ENCODE data around the gene RASAL1.

Gene RASAL1

DNA sequence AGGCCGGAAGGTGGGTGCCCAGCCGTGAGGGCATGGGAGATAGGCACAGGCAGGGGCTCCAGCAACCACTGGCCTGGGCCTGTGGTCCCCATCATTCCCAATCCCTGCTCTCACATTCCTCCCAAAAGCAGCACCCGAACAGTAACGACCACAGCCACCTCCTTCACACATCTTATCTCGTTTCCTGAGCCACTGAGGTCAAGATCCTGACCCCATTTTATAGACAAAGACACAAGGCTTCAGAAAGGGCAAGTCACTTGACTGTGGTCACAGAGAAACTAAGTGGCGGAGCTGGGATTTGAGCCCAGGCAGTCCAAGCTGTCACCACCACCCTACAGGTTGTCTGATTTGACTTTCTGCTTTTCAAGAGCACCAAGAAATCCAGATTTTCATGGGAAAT, 40.2 kb downstream of the RASAL1 start:
- no peak for DNase-seq

GRCh38 chr12:113094738-113095137, 40.8 kb downstream of the RASAL1 start:
- DNase-seq: no peak

GRCh38 chr12:113093409-113094101, 42.0 kb downstream of the RASAL1 start:
- no peak for DNase-seq

GRCh38 chr12:113092607-113093408, 42.8 kb downstream of the RASAL1 start:
- DNase-seq: peak; percentile 25 to 47

DNA sequence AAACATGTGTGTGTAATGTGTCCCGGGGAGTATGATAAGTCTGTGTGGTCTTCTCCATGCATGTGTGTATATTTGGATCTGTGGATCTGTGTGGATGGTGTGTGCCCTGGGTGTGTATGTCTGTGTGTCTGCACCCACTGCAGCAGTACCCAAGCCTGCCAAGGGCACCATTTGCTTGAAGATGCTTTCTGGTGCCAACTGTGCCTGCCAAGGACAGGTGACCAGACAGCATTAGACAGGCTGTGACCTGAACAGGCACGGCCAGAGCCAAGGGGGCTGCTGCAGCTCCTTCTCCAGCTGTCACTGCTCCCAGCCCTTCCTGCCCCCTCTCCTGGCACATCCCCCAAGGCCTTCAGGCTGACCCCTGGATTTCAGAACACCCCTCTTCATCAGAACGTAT, 44.1 kb downstream of the RASAL1 start:
- no peak for DNase-seq

GRCh38 chr12:113090740-113091139, 44.8 kb downstream of the RASAL1 start:
- DNase-seq: no peak

DNA sequence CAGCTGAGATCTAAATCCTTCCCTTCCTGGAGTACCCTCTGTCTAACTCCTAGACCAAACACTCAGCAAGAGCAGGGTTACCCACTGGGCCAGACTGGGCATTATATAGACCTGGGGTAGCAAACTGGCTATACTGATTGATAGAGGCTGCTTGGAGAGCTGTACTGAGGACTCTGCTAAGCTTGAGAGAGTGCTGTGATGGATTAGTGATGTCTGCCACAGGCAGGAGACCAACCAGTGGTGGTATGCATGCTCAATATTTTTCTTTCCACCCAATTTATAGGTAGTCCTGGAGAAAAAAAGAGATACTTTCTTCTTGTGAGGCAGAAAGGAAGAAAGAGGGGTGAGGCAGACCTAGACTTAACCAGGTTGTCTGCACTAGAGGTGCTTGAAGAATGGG, 45.7 kb downstream of the RASAL1 start:
- no peak for DNase-seq

DNA sequence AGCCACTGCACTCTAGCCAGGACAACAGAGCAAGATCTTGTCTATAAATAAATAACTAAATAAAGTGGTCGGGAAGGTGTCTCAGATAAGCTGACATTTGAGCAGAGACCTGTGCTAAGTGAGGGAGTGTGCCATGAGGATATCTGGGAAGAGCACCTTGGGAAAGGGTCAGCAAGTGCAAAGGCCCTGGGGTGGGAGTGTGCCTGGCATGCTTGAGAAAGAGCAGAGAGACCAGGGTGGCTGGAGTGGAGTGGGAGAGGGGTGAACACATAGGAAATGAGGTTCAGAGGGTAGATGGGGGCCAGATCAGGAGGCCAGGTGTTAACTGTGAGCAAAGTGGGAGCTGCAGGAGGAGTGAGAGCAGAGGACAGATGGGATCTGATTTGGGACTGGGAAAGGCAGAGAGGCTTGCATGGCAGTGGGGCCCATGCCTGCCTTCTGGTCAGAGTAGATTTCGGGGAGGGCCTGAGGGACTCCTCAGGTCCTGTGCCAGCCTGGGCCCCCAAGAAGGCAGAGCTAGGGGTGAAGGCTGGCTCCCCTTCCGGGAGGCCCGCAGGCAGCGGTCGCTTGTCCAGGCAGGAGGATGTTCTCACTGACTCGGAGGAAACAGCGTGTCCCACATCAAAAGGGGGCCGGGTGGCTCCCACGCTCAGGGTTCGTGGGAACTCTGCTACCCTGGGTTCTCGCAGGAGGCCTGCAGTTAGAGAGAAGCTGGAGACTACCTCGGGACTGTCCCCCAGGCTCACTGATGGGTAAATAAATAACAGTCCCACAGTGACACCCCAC, 46.4 kb downstream of the RASAL1 start:
- DNase-seq: no peak

DNA sequence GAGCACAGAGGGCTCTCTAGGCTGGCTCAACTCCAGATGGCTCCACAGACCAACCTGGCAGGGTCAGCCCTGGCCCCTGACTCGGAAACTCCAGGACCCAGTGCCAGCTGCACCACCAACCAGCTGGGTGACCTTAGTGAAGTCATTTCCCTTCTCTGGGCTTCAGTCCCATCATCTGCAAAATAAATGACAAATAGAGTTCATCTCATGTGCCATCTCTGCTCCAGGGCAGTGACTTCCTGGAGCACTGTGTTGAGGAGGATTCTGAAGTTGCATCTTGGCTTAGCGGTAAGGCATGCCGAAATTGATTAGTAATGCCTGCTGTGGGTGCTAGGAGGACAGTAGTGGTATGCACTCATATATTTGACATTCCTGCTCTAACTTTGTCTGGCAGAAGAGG, 47.5 kb downstream of the RASAL1 start:
- no peak for DNase-seq

GRCh38 chr12:113087193-113087592, 48.4 kb downstream of the RASAL1 start:
- DNase-seq: no peak

DNA sequence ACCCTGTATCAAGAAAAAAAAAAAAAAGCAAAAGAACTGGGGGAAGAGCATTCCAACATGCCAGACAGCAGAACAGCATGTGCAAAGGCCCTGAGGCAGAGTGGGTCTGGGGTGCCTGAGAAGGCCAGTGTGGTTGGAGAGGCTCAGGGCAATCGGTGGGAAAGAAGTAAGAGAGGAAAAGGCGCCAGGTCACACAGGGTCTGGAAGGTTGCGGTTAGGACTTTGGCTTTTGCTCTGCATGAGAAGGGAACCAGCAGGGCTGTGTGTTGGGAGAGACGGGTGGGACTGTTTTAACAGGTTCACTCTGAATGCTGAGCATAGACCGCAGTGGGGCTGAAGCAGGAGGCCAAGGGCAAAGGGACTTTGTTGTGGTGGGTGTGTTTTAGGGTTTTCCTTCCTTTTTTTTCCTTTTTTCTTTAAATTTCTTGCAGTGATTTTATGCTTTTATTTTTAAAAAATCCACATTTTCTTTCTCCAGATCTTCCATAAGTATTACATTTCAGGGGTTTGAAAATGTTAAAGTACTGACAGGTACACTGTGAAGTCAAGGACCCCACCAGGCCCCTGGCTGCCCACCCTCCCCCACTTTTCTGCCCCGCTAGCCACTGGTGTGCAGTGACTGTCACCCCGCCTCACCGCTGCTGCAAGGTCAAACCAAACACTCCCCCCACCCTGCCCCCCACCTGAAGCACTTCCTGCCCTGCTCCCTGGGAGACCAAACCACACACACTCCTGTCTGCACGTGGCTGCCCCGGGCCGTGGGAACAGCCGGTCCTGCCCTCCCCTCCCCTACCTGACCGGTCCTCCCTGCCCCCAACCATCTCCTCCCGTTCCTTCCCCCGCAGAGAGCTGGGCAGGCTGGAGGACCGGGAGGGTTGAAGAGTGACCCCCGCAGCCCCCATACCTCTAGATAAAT, 49.1 kb downstream of the RASAL1 start:
- DNase-seq: no peak

DNA sequence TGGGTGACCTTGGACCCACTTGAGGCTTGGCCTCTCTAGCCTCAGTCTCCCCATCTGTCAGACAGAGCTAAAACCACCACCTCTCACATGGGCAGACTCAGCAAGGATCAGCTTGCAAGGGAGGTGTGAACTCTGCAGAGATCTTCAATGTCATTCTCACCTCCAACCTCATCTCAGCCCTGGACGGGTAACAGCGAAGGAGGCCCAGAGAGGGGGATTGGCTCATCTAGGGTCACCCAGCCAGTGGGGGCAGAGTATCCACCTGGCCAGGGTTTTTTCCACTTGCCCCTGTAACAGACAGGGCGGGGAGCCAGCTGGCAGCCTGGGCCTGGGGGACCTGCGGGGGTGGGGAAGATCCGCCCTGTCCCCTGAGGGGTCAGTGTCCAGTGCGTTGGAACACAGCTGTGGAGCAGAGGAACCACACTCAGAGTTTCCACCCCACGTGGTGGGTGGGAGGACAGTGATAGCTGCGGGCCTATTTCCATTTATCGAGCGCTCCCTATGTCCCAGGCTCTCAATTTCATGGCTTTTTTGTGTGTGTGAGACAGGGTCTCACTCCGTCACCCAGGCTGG, 51.6 kb downstream of the RASAL1 start:
- DNase-seq: no peak

DNA sequence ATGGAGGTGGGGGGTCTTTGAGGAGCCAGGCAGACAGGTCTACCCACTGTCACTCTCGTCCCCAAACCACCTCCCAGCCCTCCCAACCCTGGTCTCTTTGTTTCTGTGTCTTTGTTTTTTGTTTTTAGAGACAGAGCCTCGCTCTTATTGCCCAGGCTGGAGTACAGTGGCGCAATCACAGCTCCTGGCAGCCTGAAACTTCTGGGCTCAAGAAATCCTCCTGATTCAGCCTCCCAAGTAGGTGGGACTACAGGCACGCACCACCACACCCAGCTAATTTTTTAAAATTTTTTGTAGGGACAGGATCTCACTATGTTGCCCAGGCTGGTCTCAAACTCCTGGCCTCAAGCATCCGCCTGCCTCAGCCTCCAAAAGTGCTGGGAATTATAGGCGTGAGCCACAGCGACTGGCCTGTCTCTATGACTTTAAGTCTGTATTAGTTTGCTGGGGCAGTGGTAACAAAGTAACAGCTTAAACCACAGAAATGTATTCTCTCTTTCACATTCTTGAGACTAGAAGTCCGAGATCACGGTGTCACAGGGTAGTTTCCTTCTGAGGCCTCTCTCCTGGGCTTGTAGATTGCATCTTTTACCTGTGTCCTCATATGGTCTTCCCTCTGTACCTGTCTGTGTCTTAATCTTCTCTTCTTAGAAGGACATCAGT, 52.9 kb downstream of the RASAL1 start:
- DNase-seq: no peak

- peak in 1 of 2 donors; percentile 39 for DNase-seq
These were observed 53.7 kb downstream of the RASAL1 start for GRCh38 chr12:113081873-113082272.

DNA sequence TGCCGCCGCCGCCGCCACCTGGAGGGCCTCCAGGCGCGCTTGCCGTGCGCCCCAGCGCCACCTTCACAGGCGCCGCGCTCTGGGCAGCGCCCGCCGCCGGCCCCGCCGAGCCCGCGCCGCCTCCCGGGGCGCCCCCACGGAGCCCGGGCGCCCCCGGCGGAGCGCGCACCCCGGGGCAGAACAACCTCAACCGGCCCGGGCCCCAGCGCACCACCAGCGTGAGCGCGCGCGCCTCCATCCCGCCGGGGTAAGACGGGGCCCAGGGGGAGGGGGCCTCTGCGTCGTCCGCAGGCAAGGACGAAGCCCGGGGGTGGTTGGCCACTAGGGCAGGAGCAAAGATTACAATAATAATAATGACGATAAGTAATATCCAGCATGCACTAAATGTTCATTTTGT, 57.7 kb downstream of the RASAL1 start:
- DNase-seq: no peak

DNA sequence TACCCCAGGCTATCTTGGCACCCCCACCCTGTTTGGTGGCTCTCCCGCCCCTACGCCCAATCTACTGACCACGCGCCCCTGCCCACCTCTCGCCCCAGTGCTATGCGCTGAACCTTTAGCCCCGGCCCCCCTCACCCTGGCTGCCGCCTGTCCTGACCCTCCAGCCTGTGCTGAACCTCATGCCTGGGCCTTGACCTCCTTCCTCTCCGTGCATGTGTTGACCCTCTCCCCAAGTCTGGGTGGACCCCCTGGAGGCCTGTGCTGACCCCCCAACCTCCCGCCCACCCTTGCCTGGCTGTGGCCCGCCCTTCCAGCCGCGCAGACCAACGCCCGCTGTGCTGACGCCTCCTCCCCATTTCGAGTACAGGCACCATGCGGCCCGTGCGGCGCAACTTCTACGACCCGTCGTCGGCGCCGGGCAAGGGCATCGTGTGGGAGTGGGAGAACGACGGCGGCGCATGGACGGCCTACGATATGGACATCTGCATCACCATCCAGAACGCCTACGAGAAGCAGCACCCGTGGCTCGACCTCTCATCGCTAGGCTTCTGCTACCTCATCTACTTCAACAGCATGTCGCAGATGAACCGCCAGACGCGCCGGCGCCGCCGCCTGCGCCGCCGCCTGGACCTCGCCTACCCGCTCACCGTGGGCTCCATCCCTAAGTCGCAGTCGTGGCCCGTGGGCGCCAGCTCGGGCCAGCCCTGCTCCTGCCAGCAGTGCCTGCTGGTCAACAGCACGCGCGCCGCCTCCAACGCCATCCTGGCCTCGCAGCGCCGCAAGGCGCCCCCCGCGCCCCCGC, 58.3 kb downstream of the RASAL1 start:
- DNase-seq: no peak

DNA sequence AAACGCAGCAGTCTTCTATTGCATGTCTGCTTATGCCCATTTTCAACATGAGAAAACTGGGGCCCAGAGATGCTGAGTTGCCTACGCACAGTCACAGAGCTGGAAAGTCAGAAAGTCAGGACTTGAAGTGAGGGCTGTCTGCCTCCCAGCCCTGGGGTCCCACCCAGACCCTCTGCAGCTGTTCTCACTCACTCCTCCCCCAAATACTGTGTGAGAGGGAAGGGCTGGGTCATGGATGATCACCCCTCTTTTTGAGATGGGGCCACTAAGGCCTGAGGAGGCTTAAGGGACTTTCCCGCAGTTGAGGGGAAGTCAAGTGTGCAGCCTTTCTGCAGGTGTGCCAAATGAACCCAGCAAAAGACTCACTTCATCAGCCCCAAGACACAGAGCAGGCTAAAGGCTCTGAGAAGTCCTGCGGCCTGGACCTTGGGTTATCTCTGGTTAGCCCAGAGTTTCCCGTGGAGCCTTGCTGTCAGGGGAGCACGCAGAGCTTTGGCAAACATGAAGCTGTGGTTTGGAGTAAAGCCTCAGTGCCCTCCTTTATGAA, 60.4 kb downstream of the RASAL1 start:
- no peak for DNase-seq

DNA sequence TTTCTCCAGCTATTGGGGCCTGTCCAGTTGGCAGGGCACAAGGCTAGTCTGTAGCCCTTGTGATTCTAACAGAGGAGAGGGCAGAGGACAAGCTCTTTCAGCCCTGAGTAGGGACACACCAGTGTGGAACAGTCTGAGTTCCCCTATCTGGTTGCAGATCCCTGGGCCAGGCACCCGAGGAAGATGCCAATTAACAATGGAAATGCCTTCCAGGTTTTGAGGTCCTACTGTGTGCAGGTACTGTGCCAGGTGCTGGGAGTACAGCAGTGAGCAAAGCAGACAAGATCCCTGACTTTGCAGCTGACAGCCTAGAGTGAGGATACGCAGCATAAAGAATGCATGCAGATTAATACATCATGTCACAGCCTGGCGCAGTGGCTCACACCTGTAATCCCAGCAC, 62.0 kb downstream of the RASAL1 start:
- no peak for DNase-seq

DNA sequence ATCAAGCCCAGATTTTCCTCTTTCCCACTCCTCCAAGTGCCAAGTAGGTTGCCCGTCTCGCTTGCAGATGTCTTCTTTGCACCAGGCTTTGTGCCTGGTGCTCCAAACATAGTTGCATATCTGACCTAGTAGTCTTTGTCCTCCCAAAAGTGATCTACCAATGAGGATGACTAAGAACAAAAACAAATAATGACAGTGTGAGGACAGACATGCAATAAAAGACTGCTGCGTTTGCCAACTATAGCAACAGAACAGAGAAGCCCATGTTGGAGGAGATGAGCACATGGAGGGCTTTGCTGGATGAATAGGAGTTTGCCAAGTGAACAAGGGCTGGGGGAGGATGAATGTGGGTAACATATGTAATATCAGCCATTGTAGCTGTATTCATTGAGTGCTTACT, 63.4 kb downstream of the RASAL1 start:
- no peak for DNase-seq
